Measurements from ENCODE around the gene TMEM45B. TPM values are rescaled to one million over a fixed set of nuclear protein-coding genes. Genes with fewer than 3 reads are reported as not detected.
"Not testable (repeated sequence)": the region's sequence is repeated elsewhere in the genome, so short reads cannot be mapped to it uniquely, and the experiment has no call there.

TMEM45B gene
- total RNA-seq, 4 donors from 2014 or later = 0.19 to 1.3 TPM; not detected in 2

DNA sequence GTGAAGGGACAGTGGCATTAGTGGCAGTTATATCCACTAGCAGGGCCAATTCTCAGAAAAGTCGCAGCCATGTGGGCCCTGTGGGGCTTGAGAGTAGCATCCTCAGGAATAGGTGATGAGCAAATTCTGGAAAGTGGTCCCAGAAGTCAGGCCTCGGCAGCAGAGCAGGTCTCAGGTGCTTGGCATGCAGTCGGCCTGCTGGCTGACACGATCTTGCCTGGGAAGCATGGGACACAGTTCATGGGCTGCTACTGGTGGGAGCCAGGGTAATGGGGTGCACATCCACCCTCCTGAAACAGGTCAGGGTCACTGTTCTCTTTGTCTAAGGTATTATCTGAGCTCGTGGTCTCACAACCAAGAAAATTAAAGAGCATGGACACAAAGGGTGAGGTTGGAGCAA, 36.8 kb upstream of the TMEM45B start:
- TF ChIP-seq CTCF (IDR thresholded peaks at IDR 0.05) = no peak
- DNase-seq (ENCODE audit: low spot score) = no peak

DNA sequence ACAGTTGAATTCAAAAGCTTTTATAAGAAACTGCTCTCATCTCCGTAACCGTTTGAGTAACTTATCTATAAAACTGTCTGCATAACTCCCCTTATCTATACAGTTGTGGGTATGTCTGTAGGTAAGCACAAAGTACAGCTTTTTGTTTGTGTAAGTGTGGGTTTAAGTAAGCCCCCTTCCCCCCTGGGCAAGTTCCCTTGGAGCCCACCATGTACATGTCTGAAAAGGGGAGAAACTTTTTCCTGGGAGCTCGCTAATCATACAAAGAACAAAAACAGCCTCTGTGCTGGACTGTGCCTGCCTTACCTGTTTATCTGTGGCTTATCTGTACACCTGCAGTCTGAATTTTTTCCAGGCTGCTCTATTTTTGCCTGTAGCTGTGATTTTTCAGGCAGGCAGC, 36.3 kb upstream of the TMEM45B start:
- no peak for TF ChIP-seq CTCF (IDR thresholded peaks at IDR 0.05)
- ATAC-seq (ENCODE audit: low FRiP score) = no peak

More for the DNA sequence above, 36.8 kb upstream of the TMEM45B start:
- ATAC-seq (ENCODE audit: low FRiP score) = no peak

DNA sequence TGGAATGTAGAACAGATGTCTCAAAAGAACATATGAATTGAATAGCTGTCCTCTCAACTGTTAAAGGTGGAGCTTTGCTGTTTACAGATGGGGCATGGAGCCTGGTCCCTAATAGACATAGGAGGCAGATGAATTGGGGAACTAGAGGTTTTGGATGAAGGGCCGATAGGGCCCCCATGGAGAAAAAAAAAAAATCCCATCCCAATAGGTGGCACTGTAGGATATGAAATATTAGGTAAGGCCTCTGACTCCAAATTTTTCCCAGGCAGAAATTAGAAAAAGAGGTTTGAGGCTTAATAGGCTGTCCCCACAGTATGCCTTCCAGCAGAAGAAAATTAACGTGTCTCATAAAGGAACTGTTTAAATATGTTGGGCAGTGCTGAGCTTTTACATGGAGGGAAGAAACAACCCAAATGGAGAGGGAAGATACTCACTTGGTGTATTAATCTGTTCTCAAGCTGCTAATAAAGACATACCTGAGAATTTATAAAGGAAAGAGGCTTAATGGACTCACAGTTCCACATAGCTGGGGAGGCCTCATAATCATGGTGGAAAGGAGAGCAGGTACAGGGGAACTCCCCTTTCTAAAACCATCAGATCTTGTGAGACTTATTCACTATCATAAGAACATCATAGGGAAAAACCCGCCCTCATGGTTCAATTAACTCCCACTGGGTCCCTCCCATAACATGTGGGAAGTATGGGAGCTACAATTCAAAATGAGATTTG, 30.1 kb upstream of the TMEM45B start:
- no peak for DNase-seq (ENCODE audit: low spot score)
- TF ChIP-seq CTCF (IDR thresholded peaks at IDR 0.05) = no peak
- no peak for ATAC-seq (ENCODE audit: low FRiP score)

More for the DNA sequence above, 36.3 kb upstream of the TMEM45B start:
- DNase-seq (ENCODE audit: low spot score) = no peak

GRCh38 chr11:129786112-129786416, 29.6 kb upstream of the TMEM45B start:
- not testable (repeated sequence) for DNase-seq (ENCODE audit: low spot score); ATAC-seq (ENCODE audit: low FRiP score)

- DNase-seq (ENCODE audit: low spot score) = no peak
- no peak for TF ChIP-seq CTCF (IDR thresholded peaks at IDR 0.05)
- ATAC-seq (ENCODE audit: low FRiP score) = no peak
Observed at GRCh38 chr11:129787532-129788155, 28.0 kb upstream of the TMEM45B start.

GRCh38 chr11:129788278-129788677, 27.4 kb upstream of the TMEM45B start:
- no peak for TF ChIP-seq CTCF (IDR thresholded peaks at IDR 0.05)
- DNase-seq (ENCODE audit: low spot score) (no peak), ATAC-seq (ENCODE audit: low FRiP score) (no peak)

DNA sequence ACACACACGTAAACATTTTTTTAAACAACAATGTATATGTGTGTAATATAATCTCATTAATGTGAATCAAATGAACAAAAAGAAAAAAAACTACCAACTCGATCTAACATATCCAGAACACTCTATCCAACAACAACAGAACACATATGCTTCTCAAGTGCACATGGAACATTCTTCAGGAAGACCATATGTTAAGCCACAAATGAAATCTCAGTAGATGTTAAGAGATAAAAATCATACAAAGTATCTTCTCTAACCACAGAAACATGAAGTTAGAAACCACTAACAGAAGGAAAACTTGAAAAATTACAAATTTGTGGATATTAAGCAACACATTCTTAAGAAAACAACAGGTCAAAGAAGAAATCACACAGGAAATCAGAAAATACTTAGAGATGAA, 25.5 kb upstream of the TMEM45B start:
- ATAC-seq (ENCODE audit: low FRiP score) (no peak), DNase-seq (ENCODE audit: low spot score) (no peak)
- no peak for TF ChIP-seq CTCF (IDR thresholded peaks at IDR 0.05)

Data from omental fat pad (tissue), 4 donors.